Stimulated activated naive CD4-positive, alpha-beta T cell (primary cell): Measurements from ENCODE around the gene MIB1.
"Not testable (repeated sequence)": the region's sequence is repeated elsewhere in the genome, so short reads cannot be mapped to it uniquely, and the experiment has no call there.

Experiments
- DNase-seq, 6 experiments: peaks; one replicate each; lab custom pipeline; 2025; lab: John Stamatoyannopoulos, UW

MIB1 gene

GRCh38 chr18:21740538-21741311, at the start of gene MIB1:
MIB1 (plus strand) TSS chr18:21740792; CDS start chr18:21741584, 792 bp downstream.
- peak; percentile 95 to 98 (median 97) for DNase-seq

DNA sequence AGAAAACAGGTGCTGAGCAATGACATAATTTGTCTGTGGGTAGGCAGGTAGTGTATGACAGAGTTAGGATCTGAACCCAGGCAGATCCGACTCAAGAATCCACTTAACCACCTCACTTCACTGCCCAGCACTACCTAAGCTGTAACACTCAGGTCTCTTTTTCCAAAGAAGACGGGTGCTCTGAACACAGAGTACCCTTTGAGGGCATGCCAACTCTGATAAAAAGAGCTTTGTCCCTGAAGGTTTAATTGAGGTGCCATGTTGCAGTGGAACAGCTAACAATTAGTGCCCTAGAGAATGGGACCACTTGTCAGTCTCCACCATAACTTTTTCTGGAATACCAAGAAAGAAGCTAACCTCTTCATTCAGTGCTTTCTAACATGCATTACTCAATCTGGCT, 47.3 kb upstream of the MIB1 start:
- DNase-seq, result no peak

DNA sequence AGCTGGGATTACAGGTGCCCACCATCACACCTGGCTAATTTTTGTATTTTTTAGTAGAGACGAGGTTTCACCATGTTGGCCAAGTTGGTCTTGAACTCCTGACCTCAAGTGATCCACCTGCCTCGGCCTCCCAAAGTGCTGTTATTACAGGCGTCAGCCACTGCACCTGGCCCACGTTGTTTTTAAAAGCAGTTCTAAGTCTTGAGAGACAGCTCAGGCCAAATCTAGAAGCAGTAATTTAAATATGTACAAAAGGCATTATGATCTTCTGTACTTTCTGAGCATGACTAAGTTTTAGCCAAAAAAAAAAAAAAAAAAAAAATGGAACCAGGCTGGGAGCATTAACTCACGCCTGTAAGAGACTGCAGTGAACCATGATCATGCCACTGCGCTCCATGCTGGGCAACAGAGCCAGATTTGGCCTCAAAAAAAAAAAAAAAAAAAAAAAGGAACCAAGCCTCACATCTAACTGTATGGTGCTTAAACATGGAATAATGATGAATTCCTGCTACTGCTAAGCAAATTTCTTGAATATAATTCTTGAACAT, 40.0 kb upstream of the MIB1 start:
- no peak for DNase-seq

GRCh38 chr18:21701621-21702020, 39.0 kb upstream of the MIB1 start:
- no peak for DNase-seq

DNA sequence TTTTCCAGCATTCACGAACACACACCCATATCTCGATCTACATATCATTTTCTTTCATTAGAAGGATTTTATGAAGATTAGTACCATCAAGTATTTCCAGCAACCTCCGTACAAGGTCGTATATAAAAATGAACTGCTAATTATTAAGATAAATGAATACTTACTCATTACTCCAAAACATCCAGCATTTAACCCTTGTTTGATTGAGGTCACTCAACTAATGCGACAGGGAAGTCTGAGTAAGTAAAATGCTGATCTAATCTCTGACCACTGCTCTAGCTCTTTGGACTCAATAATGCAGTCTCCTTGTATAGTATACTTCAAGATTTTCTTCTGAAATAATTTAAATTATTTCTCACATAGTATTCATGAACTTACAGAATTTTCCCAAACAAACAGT, 38.0 kb upstream of the MIB1 start:
- DNase-seq, result no peak

- DNase-seq, result peak in 4 of 6 experiments; percentile 21 to 70 (median 52)
Measured at GRCh38 chr18:21703241-21703820, 37.3 kb upstream of the MIB1 start.

DNA sequence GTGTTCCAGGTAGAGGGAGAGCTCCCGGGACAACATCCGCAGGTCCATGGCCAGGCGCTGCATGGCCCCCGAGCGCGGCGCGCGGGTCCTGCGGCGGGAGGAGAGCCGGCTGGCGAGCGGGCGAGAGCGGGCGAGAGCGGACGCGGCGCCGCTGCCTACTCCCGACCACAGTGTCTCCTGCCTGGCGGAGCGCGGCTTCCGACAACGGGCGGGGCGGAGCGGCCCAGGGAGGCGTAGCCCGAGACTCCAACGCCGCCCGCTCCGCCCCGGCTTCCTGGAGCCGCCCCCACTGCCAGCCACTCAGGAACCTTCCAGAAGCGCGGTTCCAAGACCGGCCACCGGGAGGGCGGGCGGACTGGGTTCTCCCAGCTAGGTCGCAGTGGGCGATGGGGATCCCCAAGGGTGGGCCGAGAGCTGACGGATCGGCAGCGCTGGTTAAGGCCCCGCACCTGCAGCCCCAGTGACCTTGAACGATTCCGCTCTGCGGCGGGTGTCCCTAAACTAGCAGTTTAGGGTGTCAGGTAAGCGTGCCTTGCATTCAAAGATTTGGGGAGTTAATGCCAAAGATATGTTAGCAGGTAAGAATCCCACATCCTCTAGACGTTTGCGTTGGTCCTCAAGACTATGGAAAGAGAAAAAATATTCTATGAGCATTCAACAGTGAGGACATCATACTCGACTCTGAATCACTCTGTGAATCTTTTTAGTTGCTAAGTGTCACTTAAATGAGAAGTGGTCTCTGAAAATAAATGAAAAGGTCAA, 35.8 kb upstream of the MIB1 start, which contains the start of gene ABHD3:
ABHD3 (minus strand) TSS at position 172 of the 762 bp plus-strand sequence; CDS start at position 63, 109 bp downstream.
- peak; percentile 83 to 91 (median 88) for DNase-seq

DNA sequence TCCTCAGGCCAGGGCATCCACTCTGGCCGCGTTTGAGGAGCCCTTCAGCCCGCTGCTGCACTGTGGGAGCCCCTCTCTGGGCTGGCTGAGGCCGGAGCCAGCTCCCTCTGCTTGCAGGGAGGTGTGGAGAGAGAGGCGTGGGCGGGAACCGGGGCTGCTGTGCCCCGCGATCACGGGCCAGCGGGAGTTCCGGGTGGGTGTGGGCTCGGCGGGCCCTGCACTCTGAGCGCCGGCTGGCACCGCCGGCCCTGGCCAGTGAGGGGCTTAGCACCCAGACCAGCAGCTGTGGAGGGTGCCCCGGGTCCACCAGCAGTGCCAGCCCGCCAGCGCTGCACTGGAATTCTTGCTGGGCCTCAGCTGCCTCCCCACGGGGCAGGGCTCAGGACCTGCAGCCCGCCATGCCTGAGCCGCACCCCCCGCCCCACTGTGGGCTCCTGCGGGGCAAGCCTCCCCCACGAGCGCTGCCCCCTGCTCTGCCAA, 34.2 kb upstream of the MIB1 start:
- no peak for DNase-seq

DNA sequence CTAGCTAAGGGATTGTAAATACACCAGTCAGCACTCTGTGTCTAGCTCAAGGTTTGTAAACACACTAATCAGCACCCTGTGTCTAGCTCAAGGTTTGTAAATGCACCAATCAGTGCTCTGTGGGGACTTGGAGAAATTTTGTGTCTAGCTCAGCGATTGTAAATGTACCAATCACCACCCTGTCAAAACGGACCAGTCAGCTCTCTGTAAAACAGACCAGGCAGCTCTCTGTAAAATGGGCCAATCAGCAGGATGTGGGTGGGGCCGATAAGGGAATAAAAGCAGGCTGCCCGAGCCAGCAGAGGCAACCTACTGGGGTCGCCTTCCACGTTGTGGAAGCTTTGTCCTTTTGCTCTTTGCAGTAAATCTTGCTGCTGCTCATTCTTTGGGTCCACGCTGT, 33.5 kb upstream of the MIB1 start:
- DNase-seq, result not testable (repeated sequence)

GRCh38 chr18:21714474-21714873, 26.1 kb upstream of the MIB1 start:
- no peak for DNase-seq

DNA sequence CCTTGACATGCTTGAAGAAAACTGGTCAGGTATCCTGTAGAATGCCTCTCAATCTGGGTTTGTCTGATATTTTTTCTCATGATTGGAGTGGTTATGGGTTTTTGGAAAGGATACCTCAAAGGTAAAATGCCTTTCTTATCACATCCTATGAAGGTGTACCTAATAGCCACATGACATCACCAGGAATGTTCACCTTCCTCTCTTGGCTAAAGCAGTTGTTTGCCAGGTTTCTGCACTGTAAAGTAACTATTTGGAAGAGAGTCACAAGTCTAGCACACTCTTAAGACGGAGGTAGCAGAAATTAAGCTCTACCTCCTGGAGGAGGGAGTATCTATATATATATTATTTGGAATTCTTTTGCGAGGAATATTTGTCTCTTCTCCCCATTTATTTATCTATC, 17.9 kb upstream of the MIB1 start:
- no peak for DNase-seq

DNA sequence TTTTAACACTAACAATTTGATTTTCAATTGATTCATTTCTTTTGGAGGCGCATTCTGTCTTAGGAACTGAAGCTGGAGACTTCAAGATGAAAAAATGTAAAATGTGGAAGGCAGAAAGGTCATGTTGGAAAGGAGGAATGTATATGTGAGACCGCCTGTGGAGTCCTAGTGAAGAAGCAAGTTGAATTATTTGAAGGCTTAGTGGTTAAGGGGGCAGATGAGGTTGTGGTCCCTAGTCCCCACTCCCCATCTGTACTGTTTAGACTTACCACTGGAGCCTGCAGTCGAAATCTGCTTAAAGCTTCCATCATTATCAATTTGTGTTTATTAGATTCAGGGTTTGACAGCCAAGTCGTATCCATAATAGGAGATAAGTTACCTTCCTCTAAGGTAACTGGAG, 15.4 kb upstream of the MIB1 start:
- no peak for DNase-seq

DNA sequence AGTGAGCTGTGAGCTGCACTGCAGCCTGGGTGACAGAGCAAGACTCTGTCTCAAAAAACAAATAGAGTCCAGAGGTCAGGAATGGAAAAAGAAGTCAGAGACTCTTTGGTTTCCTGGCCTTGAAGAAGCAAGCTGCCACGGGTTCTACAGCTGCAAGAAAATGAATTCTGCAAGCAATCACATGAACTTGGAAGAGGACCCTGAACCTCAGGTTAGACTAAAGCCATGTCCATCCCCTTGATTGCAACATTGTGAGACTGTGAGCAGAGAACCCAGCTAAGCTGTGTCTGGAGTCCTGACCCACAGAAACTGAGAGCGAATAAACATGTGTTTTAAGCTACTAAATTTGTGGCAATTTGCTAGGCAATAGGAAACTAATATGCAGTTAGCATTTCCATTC, 12.9 kb upstream of the MIB1 start:
- no peak for DNase-seq

DNA sequence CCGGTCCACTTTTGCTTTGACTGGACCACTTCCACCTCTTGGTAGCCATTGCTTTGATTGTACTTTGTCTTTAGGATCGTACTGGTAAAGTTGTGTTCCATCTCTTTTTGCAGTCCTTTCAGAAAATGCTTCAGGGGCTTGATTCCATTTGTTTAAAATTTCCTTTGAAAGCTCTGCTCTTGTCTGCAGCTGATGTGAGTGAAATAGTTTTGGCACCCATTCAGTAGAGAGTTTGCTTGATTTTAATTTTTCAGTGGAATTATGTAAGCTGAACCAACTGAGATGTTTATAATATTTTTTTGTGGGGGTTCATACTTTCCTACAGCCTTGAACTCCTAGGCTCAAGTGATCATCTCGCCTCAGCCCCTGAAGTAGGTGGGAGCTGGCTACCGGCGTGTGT, 7.6 kb upstream of the MIB1 start:
- no peak for DNase-seq

DNA sequence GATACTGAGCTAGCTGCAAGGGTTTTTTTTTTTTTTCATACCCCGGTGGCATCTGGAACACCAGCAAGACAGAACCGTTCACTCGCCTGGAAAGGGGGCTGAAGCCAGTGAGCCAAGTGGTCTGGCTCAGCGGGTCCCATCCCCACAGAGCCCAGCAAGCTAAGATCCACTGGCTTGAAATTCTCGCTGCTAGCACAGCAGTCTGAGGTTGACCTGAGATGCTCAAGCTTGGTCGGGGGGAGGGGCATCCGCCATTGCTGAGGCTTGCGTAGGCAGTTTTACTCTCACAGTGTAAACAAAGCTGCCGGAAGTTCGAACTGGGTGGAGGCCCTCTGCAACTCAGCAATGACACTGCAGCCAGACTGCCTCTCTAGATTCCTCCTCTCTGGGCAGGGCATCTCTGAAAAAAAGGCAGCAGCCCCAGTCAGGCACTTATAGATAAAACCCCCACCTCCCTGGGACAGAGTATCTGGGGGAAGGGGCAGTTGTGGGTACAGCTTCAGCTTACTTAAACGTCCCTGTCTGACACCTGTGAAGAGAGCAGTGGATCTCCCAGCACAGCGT, 5.1 kb upstream of the MIB1 start:
- DNase-seq, result peak in 3 of 6 experiments; percentile 1 to 13 (median 4)

- not testable (repeated sequence) for DNase-seq
Measured at GRCh38 chr18:21736926-21737325, 3.7 kb upstream of the MIB1 start.

DNA sequence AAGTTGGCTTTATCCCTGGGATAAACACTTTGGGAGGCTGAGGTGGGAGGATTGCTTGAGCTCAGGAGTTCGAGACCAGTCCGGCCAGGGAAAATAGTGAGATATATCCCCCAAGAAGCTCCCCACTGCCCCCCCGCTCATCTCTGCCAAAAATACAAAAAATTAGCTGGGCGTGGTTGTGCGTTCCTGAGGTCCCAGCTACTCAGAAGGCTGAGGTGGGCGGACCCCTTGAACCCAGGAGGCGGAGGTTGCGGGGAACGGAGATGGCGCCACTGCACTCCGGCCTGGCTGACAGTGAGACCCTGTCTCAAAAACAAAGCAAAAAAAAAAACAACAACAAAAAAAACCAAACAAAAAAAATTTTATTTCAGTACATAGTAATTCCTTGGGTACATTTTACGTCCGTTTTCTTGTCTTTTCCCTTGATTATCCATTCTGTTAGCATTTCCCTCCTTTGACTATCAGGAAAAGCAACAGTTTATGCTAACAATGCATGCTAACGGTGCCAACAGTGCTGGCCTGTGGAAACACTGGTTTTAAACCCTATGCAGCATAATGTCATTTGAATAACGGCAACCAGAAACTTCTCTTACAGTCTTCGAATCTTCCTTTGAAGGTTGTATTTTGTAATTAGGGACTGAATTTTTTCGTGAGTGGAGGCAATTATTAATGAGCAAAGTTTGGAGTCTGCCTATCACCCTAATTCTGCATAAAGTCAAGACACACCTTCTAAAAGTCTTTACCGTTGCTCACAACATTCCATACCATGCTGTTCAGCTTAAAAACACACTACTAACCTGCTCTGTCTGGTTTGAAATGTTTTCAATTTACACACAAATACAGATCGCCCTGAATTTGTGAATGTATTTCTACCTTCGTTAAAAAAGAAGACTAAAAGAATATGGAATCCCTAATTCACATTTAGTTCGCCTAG, 721 bp upstream of the MIB1 start:
- DNase-seq, result no peak

DNA sequence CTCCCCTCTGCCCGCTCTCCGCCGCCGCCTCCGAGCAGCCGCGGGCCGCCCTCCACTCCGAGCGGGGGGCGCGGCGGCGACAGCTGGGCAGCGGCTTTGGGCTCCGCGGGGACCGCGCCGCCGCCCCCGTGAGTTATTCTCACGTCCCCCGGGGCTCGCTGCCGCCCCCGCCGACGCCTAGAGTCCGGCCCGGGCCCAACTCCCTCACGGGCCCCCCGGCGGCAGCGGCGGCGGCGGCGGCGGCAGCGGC, 645 bp downstream of the MIB1 start:
- DNase-seq, result peak in 1 of 6 experiments; percentile 49

DNA sequence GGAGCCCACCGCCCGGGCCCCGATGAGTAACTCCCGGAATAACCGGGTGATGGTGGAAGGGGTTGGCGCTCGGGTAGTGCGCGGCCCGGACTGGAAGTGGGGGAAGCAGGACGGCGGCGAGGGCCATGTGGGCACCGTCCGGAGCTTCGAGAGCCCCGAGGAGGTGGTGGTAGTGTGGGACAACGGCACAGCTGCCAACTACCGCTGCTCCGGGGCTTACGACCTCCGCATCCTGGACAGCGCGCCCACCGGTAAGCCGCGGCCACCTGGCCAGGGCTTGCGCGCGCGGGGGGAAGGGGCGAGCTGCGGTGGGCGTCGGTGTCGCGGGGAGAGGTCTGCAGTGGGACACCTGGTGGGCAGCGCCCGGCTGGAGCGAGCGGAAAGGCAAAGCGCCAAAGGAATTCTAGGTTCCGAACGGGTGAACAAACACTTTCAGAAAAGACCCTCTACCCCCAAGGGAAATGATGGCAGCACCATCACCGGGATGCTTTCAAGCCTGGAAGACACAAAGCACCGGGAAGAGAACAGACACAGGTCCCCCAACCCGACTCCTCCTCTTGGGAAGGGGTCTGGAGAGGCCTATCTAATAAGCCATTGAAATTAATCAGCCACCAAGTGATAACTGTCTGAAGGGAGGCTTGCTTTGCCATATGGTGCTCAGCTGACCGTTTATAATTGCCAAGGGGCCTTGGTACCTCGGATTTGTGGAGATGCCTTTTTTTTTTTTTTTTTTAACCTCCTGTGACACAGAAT, 1.1 kb downstream of the MIB1 start:
- peak in 4 of 6 experiments; percentile 6 to 34 (median 32) for DNase-seq

DNA sequence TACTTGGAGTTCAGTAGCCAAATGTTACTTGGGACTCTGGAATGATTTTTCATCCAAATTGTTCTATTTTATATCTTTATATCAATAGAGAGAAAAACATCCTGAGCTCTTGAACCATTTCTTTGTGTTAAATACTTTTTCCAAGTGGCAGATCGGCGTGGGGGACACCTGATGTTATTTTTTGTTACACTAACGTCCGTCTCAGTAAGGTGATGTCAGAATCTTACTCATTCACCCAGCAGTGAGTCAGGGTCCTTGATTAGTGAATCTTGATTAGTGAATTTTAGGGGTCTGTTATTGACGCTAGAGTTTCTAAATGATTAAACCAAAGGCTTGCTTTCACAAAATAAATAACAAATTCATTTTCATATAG, 1.7 kb downstream of the MIB1 start:
- no peak for DNase-seq
